WTC11 (cell line): ENCODE results near the gene CALM3.

Experiments
- CREB1 ChIP-seq: sonication (generic); formaldehyde crosslinking; IDR thresholded peaks from 2 replicates; pipeline ENCODE4 v1.8.0; 2023; ENCODE audit warnings: mild to moderate bottlenecking, missing genetic modification reagents
- CTCF ChIP-seq: fragments of 200-600 bp; IDR thresholded peaks from 2 replicates; pipeline ENCODE4 v1.8.0; 2022; ENCODE audit warnings: antibody characterized with exemption
- ESRRA ChIP-seq: sonication (generic); formaldehyde crosslinking; IDR thresholded peaks from 2 replicates; pipeline ENCODE4 v1.8.1; 2022; ENCODE audit warnings: mild to moderate bottlenecking, missing genetic modification reagents, borderline replicate concordance
- ETV6 ChIP-seq: sonication (generic); formaldehyde crosslinking; IDR thresholded peaks from 2 replicates; pipeline ENCODE4 v1.8.1; 2022; ENCODE audit warnings: mild to moderate bottlenecking, missing genetic modification reagents
- GTF2I ChIP-seq: fragments of 250-450 bp; sonication (Bioruptor Pico); conservative IDR thresholded peaks from 2 replicates; pipeline ENCODE4 v1.4.0; 2021; ENCODE audit warnings: mild to moderate bottlenecking
- NFYB ChIP-seq: sonication (generic); formaldehyde crosslinking; conservative IDR thresholded peaks from 2 replicates; pipeline ENCODE4 v1.8.0; 2022; ENCODE audit warnings: low read depth, missing genetic modification reagents
- USF2 ChIP-seq: sonication (generic); formaldehyde crosslinking; IDR thresholded peaks from 2 replicates; pipeline ENCODE4 v1.8.1; 2023; ENCODE audit warnings: mild to moderate bottlenecking, missing genetic modification reagents, moderate library complexity

GRCh38 chr19:46634656-46635218, 33.6 kb downstream of the CALM3 start:
- TF ChIP-seq NFYB (CRISPR knock-in tag), result no peak
- no peak for TF ChIP-seq ETV6 (CRISPR knock-in tag)
- no peak for TF ChIP-seq USF2 (CRISPR knock-in tag)
- no peak for TF ChIP-seq GTF2I
- TF ChIP-seq CTCF, result no peak
- no peak for TF ChIP-seq ESRRA (CRISPR knock-in tag)
- no peak for TF ChIP-seq CREB1 (CRISPR knock-in tag)
